Hematopoietic multipotent progenitor cell treated with erythropoietin and hydrocortisone succinate and interleukin-3 and kit ligand, for 6 days (in vitro differentiated cells): ENCODE results near the gene SOX6.
A peak's percentile ranks its signal among the peaks of the same experiment; 100 is the strongest.
"Not testable (repeated sequence)": the region's sequence is repeated elsewhere in the genome, so short reads cannot be mapped to it uniquely, and the experiment has no call there.

Experiments
- DNase-seq: peaks from one replicate; pipeline ENCODE4 v3.0.0-alpha.2; 2015

SOX6 gene

DNA sequence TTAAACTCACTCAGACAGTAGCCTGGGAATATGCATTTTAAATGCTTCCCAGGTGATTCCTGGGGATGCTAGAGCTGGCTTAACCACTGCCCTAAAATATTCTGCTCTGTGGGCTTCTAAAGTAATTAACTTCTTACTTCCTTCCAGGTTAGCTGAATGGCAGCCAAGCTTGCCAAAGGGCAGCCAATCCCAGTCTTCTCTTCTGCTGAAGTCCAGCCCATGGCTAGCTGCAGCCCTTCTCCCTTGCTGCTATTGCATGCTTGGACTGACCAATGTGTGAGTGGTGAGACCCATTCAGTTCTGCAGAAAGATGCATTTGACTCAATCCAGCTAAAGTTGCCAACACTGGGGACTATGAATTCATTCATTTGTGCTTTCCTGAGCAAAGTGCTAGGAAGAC, 411.9 kb downstream of the SOX6 start:
- DNase-seq, result no peak

DNA sequence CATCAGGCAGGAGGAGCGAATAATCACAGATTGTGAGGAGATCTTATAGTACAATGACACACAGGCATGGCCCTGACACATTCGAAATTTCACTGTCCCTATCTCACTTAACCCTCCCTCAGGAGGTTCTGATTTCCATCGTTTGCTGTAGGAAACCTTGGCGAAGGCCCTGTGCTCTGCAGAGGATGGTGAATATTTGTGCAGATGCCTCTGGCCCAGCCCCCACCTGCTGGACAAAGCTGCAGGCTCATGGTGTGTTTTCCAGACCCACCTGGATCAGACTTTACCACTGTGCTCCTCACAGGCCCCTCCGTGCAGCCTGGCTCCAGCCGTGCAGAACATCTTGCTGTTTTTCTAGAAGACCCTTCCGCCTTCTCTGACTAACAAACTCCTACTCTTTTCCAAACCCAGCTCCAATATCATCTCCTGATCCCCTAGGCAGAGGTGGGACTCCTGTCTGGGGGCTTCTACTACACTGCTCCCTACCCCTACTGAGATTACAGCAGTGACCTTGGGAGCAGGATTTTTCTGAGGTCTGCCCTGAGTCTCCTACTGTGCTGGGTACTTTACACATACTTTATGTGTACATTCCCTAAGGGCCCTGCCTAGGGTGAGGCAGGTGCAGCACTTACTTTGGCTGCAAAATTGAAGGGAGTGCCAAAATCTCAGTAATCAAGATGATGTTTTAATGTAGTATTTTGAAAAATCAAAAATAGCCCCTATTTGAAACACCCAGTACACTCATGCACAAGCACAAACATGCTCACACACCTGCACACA, 412.7 kb downstream of the SOX6 start:
- DNase-seq, result no peak

DNA sequence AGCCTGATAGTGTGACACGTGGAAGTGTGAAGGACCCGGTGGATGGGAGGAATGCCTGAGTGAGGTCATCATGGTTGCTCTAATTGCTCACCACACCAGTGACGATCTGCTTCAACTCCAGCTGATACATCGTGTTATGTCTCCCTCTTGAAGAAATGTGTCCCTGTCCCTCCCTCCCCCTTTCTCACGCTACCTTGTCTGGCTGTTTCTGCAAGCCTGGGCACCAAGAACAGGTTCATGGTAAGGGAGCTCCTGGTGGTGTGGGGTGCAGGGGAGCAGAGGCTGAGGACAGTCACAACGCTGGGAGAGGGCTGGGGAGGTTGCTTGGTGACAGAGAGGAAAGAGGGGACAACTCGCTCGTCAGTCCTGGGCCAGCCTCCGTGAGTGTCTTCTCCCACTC, 413.4 kb downstream of the SOX6 start:
- no peak for DNase-seq

DNA sequence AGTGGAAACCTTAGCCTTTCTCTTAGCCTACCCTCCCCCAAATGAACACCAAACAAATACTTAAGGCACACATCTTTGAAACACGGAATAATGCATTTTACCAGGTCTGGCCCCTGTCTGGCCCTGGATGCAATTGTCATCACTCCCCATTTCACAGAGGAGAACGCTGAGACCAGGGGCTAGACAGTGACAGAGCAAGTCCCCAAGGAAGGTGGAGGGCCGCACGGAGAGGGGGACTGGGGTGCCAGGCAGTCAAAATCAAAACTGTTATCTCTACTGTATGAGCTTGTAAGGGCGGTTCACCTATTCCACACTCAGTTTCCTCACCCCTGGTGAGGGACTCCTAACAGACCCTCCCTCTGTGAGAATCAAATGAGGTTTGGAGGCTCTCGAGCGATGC, 414.2 kb downstream of the SOX6 start:
- DNase-seq, result no peak

DNA sequence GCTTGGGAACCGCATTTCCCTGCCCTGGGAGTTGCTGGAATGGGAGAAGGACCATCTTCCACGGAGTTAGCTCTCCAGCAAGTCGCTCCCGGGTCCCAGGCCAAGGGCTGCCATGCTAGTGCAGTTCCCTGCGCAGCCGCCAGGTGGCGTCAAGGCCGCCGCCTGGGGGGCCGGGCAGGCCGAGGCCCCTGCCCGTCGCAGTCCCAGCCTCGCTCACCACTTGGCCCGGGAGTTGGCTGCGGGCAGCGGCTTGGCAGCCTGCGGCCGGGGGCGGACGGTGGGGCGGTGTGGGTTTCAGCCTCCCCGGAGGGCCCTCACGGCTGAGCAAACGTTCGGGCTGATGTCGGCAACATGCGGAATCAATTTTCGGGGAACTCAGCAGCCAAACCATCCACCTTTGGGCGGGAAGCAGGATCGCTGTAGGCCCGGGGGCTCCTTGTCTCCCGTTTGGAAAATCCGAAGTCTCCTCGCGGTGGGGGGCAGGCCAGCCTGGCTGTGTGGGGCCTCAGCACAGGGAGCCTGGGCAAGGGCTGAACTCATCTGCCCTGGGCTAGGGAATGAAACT, 415.1 kb downstream of the SOX6 start:
- DNase-seq, result peak; percentile 30

DNA sequence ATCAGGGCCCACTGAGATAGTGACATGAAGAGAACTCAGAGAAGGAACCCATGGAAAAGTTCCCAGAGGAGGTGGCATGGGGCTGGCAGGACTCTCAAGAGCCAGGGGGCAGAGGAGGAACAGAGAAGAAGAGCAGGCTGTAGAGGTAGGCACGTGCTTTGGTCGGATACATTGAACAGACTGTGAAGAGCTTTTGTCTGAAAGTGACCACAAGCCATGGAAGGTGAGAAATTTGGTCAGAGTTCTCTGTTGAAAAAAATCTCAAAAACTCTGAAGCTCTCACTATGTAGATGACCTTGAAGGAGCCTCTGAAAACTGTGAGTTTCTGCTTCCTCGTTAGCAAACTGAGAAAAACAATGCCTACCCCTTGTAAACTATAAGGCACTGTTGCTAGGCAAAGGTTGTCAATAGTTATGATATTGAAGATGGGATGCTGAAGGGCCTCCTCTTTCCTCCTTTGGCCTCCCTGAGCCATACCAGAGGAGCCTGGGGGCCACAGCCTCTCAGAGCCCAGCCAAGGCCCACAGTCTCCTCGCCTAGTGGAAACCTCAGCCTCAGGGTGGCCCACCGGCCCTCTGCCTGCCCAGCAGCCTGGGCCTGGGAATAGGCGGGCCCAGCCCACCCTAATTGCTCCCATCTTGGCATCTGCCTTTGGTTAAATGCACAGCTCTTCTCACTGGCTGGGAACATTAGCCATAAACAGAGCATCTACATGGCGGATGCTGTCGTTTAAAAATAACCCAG, 415.7 kb downstream of the SOX6 start:
- DNase-seq, result no peak

DNA sequence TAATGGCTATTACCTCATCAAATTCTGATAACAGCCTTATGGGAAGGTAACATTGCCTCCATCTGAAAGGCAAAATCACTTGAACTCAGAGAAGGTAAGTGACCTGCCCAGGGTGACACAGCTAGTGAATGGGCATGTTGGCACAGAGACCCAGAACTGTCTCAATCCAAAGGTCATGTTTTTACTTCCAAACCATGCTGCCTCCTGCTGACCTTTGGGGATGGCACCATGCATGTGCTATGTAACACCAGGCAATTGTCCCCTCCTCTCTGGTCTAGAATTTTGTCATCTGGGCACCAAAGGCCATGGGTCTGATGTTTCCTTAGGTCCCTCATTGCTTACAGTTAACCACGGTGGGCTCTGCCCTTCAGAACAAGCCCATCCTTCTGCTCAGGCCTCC, 417.4 kb downstream of the SOX6 start:
- no peak for DNase-seq

DNA sequence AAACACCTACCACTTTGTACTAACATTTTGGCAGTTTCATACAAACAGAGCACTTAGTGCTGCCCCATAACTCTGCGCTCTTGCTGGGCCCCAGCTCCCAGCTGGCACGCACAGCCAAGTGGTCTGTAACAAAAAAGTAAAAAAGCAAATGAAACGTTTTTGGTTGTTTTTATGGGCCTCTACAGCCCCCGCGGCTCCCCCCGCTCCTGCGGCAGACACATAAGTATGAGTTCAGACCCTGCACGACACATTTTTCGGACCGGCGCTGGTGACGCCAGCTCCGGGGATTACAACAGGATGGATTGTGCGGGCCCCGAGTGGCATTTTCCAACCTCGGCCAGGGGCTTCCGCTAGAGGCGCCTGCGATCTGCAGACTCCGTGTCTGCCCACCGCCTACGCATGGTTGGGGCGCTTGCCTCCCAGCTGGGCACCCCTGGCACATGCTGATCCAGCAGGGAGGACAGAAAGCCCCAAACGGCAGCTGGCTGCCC, 418.2 kb downstream of the SOX6 start:
- DNase-seq, result no peak

DNA sequence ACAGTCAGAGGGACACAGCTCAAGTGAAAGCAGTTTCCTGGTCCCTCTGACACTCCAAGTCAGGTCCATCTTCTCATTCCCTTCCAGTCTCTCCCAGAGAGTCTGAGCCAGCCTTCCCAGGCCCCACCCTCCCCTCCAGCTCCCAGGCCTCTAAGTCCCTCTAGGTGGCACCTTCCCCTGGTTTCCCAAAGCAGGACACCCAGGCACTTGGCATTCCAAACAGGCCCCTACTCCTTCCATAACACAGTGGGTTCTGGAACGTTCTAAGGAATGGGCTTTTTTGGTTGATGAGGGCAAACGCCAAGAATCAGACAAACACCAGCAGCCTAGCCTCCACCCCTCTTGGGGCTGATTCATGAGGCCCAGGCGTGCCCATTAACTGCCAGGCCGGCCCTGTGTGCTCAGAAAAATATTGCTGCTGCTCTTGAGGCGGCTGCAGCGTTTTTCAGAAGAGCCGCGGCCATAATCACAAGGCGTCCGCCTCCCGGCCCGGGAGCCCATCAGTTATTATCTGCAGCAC, 418.7 kb downstream of the SOX6 start:
- DNase-seq, result no peak

DNA sequence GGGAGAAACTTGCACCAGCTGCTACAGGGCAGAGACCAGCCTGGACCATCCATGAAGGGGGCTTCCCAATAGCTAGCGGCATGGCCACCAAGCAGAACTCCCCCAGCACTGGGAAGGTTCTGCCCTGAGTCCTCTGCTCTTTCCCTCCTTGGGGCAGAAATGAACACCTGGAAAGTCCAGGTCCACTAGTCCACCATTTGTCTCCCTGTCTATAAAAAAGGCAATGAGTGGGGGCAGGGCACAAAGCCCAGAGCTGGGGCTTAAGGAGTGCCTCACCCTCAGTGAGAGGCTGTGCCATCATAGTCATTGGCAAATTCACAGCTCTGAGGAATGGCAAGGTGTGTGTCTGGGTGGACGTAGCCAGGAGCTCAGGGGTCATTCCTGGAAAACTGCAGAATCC, 420.3 kb downstream of the SOX6 start:
- DNase-seq, result no peak

DNA sequence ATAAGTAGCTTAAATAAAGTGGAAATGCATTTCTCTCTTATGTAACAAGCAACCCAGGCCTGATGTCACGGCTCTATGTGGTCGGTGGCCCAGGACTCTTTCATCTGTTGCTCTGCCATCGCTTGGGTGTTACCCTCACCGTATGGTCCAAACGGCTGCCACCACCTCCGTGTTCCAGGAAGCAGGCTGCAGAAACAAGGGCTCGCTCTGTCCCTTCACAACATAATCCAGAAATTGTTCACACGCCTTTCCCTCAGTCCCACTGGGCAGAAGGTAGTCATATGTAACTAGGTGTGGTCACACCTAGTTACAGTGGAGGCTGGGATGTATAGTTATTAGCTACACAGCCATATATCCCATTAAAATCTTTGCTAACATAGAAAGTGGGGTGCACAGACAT, 421.0 kb downstream of the SOX6 start:
- DNase-seq, result no peak

DNA sequence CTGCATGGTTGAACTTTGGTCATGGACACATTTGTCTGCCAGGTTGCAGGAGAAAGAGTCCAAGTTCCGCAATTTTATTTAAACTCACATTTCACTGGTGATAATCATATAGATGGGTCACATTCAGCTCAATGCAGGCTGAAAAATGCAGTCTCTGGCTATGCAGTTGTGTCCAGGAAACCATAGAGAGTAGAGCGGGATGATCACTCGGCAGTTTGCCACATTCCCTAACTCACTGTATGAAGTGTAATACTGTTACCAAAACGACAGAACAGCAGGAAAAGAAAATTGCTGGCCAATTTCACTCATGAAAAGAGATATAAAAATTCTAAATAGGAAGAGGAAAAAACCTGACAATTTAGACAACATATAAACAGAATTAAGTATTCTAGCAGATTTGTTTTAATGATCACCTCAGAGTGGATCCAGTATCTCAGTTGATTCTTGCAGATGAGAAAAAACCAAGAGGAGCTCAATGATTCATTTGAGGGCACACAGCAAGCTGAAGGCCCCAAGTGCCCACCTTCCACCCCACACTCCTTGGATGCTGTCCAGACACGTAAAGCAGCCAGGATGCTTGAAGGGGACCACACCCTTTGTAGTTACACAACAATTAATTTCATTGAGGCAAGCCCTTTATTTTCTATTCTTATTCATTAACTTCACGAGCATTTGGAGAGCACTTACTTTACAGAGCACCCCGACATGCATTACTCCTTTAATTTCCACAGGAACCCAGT, 422.3 kb downstream of the SOX6 start:
- peak; percentile 36 for DNase-seq

DNA sequence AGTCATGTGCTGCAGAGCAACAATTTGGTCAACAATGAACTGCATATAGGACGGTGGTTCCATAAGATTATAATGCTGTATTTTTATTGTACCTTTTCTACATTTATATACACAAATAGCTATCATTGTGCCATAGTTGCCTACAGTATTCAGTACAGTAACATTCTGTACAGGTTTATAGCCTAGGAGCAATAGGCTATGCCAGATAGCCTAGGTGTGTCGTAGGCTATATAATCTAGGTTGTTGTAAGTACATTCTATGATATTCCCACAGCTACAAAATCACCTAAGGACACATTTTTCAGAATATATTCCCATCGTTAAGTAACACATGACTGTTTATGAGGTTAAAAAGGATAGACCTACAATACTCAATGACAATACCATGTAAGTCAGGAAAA, 423.9 kb downstream of the SOX6 start:
- DNase-seq, result no peak

DNA sequence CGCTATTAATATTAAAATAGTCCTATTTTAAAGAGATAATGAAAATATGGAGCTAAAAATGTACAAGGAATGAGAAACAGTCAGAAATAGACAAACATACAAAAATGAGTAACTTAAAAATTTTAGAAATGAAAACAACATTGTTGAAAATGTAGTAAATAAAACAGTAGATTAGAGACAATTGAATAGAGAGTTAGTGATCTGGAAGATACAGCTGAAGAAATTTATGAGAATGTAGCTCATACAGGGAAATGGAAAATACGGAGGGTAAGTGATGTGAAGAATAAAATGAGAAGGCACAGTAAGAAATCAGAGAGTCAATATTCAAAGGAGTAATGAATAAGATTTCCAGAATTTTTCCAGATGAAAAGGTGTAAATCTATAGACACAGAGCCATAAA, 424.8 kb downstream of the SOX6 start:
- no peak for DNase-seq

DNA sequence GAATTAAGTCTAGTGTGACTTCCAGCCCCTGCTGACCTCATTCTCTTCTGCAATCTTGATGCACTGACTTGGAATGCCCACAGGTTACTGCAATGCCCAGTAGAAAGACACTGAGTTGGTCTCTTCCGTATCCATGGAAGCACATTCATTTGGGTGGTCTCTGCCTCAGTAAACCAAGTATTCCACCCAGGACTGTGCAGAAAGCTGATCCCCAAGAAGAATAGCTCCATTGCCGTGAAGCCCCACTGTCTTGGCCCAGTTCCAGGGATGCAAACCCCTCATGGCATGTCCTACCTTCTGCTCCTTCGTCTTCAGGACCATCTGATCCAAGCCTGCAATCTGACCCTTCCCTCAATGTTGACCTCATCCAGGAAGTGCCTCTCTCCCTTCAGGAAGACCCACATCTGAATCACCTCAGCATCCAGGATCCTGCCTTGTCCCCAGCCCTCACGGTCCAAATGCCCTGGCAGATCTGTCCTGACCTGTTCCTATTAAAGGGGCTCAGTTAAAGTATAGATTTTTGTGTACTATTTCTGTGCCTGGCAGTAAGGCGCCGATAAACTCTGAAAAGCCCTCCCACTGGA, 425.8 kb downstream of the SOX6 start:
- DNase-seq, result no peak

DNA sequence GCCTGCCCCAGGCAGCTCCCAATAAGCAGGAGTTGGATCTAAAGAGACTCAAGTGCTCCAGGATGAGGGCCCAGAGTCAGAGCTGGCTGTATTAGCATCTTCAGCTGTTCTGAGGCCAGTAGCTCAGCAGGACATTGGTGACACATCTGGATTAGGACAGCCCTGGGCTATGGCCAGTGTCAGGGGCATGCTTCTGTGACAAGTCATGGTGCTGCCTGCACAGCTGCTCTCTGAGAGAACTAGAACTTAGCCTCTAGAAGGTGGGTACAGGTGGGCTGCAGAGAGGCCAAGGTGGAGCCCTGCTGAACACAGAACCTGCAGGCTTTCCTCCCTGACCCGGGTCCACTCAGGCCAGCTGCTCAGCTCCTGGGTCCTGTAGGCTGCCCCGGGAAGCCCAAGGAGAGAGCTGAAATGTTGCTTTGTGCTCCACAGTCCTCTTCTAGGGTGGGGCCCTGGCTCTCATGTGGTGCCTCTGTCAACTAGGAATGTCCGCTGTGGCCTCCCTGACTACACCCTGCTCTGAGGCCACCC, 426.9 kb downstream of the SOX6 start:
- no peak for DNase-seq

DNA sequence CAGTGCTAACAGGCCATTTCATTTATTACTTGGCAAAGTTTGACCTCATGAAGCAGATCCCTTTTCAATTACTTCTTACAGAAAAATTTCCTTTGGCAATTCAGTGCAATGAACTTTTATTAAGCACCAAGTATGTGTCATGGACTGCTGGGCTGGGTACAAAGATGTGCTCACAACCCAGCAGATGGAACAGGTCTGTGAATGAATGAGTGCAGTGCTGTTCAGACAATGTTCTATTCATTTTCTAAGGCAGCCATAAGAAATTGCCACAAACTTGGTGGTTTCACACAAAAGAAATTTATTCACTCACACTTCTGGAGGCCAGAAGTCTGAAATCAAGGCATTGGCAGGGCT, 428.5 kb downstream of the SOX6 start:
- DNase-seq, result no peak

DNA sequence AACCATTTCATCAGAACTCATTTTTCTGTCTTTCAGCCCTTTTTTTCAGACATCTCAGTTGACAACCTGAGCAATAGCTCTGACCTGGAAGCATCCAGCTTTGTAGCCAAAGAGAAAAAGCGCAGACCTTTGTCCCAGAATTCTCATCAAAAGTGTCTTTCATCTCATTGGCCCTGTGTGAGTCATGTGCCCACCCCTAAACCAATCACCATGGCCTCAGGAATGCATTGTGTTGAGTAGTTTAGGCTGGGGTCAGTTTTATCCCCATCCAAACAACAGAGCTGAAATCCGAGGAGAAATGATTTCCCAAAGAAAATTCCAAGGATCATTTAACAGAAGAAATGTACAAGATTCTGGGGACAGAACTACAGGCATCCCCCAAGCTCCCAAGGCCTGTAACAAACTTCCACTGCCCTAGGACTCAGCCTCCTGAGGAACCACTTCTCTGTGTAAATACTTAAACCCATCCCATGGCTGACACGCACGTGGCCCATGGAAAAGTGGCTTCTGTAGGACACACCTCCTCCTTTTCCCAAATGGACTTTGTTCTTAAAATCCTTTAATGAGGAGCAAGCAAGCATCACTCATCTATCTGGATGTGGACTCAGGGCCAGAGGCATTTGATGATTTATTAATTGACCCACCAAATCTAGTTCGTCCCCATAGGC, 429.0 kb downstream of the SOX6 start:
- no peak for DNase-seq

DNA sequence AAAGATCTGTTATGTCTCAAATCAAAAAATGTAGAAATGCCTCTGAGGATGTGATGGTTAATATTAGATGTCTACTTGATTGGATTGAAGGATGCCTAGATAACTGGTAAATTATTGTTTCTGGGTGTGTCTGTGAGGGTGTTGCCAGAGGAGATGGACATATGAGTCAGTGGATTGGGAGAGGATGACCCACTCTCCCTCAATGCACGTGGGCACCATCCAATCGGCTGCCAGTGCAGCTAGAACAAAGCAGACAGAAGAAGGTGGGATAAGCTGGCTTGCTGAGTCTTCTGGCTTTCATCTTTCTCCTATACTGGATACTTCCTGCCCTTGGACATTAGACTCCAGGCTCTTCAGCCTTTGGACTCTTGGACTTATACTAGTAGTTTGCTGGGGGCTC, 430.3 kb downstream of the SOX6 start:
- DNase-seq, result no peak

DNA sequence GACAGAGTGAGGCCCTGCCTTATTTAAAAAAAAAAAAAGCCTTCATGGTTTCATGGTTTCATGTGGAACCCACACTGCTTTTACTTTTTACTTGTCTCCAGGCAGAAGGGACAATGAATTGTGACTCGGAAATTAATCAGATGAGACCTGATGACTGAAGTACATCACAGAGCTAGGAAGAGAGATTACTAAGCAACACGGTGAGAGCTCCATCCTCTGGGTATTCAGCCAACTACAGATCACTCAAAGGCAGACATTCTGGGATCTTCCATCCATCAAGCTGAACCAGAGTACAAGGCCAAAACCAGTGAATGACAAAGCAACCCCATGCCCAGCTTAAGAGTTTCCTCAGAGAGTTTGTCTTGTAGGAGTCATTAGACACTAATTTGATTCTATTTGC, 433.2 kb downstream of the SOX6 start:
- DNase-seq, result no peak

DNA sequence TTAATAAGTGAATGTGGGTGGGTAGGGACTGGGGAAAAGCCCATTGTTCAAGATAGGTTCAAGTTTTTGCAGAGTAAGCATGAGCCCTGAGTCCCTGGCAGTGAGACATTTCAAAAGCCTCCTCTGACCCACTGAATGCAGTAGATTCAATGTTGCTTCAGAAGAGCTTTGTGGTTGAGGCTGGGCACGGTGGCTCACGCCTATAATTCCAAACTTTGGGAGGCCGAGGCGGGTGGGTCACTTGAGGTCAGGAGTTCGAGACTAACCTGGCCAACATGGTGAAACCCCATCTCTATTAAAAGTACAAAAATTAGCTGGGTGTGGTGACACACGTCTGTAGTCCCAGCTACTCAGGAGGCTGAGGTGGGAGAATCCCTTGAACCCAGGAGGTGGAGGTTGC, 433.6 kb downstream of the SOX6 start:
- DNase-seq, result not testable (repeated sequence)
